Fibroblast of skin of right quadriceps (primary cell): Measurements from ENCODE around the gene GRM4.

ENCODE experiments used
- DNase-seq: peaks from one replicate; pipeline ENCODE4 v3.0.0-alpha.2; 2013

Gene GRM4

DNA sequence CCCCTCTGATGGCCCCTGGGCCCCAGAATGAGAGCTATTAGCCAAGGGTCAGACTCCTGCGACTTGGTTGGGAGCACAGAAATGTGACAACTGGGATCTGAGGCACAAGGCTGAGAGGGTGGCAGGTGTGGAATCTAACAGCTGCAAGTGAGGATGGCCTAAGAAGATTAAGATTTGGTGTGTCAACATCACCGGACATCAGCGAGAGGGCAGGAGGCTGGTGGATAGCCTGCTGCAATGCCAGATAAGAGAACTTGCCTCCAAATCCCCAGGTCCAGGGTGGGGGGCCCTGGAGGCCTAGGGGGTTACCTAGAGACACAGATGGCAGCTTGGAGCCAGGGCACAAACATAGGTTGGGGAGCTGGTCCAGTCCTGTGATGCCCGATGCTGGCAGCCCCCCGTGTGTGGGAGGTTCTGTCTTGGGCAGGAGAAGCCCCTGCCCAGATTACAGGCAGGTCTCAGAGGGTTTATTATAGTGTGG, 155.8 kb downstream of the GRM4 start:
- no peak for DNase-seq

DNA sequence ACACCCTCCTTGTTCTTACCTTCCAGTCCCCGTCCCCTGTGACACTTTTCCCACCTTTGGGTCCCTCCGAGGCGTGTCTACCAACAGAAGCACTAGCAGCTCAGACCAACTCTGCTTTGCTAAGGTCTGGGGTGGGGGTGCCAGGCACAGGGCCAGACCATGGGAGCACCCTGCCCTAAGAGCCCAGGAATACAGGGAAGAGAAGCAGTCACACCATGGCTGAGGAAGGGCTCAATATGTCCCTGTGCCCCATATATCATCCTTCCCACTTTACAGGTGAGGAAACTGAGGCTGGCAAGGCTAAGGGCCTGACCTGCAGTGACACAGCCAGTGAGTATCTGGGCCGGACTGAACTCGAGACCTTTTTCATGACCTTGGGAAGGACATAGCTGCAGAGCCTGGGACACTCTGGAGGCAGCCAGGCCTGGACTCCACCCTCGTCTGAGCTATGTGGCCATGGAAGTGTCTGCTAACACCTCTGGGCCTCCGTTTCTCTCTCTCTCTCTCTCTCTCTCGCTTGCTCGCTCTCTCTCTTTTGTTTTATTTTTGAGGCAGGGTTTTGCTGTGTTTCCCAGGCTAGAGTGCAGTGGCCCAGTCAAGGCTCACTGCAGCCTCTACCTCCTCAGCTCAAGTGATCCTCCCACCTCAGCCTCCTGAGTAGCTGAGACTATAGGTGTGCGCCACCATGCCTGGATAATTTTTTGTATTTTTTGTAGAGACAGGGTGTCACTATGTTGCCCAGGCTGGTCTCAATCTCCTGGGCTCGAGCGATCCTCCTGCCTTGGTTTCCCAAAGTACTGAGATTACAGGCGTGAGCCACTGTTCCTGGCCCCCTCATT, 156.7 kb downstream of the GRM4 start:
- no peak for DNase-seq

DNA sequence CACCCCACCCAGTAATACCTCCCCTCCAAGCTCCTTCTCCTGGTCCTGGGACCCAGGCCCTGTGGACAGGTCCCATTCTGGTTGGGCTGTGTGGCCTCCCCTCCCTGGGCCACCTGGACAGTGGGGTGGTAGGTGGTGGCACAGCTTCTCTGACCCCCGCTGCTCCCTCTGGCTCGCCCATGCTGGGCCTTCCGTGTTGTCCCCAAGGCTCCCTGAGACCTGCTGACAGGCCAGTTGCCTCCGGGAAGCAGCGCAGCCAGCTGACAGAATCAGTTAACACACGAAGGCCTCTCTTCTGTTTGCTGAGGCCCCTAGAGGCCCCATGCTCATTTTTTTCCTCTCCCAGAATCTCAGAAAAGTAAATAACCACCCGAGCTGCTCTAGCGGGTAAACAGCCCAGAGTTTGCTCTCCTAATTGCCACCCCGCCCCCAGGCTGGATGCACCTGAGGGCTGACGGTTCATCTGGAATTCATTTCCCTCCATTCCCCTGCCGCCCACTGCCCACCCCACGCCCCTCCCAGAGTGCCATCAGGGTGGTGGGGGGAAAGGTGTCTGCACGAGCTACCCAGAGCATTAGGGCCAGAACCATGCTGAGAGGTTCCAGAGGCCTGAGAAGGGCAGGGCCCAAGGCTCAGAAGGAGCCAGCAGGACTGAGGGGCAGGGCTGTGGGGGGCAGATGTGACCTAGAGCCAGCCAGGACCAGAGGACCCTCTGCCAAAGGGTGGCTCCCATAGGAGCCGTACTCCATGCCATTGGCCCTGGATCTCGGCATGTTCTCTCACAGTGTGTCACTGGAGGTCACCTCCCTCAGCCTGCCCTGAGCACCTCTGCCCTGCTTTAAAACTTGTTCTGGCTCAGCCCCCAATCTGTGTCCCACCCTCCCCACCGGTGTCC, 157.5 kb downstream of the GRM4 start:
- DNase-seq, result no peak

DNA sequence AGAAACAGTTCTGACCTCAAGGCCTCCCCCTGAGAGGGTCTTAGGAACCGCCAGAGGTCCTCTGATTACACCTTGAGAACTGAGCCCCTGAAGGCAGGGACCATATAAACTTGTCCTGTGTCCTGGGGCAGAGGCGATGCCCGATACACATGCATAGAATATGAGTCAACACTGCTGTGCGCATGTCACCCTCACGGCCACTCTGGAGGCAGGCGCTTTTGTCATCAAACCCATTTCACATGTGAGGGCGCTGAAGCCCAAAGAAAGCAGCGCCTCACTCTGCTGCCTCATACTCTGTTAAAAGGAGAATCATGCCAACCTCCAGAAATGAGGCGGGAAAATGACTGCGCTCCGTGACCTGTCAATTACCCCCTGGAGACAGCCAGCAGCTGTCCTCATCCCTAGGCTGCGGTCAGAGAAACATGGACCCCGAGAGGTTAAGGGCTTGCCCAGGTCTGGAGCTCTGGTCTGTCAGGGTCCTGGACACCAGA, 158.3 kb downstream of the GRM4 start:
- DNase-seq, result no peak

DNA sequence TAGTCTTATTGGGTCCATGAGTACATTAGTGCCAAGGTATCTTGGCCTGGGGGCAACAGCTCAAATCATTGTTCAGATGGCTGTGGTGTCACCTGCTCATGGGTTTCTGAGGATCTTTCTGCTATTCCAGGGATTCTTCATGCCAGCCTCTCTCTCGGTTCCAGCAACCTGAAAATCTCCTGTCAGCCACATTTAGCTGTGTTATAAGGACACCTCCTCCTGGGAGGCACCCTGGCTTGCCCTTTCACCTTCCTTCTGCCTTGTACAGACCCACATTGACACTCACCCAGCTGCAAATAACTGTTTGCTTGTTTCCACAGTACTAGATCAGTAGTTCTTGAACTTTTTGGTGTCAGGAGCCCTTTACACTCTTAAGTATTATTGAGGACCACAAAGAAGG, 159.9 kb downstream of the GRM4 start:
- DNase-seq, result no peak

DNA sequence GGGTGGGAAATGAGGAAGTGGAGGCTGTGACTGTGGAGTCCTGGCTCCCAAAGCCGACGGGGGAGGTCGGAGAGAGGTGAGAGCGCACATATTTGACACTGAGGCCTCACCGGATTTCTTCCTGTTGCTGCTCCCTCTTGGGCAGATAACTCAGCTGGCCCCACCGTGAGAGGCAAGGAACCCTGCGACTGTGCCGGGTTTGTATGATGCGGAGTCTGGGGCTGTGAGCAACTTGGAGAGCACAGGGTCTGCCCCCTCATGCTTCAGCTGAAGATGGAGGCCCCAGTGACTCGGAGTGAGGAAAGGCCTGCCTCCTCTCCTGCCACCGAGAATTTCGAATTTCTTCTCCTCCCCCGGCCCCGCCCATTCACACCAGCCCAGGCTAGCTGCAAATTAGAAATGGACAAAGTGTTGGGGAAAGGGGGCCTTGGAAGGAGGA, 160.6 kb downstream of the GRM4 start:
- no peak for DNase-seq

DNA sequence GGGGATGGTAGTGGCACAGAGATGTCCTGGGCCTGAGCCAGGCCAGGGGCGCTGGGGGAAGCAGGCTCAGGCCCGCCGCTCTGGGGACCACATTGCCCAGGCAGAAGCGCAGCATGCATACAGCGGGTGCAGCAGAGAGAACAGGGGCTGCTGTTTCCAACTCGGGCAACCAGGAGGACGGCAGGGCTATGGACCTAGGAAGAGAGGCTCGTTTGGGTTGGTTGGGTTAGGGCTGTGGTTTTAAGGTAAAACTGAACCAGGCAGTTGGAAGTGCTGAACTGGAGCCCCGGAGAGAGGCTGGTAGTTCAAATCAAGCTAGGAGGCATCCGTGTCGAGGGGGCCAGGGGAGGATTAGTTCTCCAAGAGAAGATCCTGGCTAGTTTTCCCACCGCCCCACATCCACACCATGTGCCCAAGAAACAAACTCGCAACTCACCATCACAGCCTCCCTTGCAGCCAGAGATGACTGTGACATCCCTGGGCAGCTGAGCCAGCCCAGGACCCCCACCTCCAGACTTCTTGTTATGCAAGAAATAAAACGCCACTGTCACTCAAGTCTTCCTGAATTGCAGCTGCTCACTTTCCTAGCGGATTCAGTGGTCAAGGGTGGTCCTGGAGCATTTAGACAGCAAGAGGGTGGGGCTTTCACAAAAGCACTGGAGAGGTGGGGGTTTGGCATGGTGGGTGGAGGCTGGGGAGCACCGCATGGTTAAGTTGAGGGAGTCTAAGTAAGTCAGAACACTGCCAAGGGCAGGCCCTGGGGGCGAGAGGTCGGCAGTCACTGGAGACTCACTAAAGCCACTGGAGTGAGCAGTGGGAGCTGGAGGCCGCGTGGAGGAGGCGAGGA, 161.2 kb downstream of the GRM4 start:
- DNase-seq, result no peak

DNA sequence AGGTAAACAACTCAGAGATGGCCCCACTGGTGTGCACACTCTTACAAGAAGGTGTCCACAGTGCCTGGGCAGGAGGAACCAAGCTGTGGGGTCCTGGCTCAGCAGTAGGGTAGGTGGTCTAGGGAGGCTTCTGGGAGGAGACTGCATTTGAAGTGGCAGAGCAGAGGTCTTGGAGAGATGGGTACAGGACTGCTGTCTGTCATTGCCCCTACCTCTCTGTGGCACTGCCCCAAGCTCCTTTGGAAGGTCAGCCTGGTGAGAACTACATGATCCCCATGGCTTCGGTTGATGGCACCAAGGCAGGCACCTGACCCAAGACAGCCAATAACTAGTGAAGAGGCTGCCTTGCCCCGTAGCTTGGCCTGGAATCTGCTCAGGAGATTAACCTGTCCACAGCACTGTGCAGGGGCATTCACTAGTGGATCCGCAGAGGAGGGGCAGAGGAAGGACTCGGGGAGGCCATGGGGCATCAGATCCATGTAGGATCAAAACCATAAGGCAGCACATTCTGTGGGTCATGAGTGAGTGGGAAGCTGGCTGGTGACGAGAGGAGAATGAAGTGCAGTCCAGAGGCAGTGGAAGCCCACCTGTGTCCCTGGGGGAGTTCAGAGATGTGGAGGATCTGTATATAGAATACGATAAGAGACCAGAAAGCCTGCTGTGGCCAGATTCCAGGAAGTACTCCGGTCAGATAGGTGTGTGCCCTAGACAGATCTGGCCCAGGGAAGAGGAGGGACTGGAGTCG, 162.0 kb downstream of the GRM4 start:
- DNase-seq, result no peak

DNA sequence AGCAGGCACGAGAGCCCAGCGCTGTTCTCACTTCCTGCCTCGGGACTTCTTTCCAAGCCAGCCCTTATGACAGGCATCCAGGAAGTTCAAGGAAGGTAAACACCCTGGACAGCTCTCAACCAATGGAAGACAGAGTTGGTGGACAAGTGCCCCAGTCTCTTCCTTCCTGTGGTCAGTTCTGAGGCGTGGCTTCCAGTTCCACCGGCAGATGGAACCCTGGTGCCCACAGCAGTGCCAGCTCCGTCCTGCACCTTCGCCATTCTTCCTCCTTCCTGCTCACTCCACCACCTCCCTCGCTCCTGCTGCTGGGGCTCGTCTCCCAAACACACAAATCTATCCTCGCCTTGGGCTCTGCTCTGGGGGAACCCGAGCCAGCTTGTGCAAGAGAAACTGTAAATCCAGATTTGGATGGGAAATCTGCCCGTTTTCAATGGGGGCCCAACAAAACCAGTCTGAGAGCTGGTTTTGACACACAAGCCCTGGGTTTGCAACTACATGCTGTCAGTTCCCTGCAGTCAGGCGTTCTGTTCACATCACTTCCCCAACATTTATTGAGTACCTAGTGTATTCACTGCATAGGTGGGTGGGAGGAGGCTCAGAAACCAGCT, 162.7 kb downstream of the GRM4 start:
- DNase-seq, result no peak

DNA sequence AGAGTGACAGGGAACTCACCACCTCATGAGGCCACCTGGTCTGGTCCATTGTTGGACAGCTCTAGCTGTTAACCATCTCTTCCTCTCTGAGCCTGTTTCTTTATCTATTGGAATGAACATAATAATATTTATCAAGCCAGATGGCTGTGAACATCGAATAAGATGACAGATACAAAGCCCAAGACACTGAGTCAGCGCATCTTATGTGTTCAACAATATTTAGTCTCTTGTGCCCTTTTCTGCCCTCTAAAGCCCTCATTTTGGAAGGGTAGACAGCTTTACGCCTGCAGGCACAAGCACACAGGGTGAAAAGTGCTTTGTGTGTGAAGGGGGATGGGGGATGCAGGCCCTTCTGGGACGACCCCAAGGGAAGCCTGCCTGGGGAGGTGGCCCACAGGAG, 164.0 kb downstream of the GRM4 start:
- DNase-seq, result no peak

DNA sequence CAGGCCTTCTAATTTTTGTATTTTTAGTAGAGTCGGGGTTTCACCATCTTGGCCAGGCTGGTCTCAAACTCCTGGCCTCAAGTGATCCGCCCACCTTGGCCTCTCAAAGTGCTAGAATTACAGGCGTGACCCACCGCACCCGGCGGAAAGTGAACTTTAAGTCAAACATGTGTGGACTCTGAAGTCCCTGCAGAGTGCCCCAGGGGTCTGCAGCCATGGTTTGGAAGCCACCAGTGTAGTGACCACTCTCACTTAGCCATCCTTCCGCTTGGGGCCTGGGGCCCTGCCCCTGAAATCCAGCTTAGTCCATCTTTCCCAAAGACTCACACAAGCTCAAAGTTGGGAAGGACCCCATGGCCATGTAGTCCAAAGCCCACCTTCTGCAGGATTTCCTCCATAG, 164.5 kb downstream of the GRM4 start:
- no peak for DNase-seq

DNA sequence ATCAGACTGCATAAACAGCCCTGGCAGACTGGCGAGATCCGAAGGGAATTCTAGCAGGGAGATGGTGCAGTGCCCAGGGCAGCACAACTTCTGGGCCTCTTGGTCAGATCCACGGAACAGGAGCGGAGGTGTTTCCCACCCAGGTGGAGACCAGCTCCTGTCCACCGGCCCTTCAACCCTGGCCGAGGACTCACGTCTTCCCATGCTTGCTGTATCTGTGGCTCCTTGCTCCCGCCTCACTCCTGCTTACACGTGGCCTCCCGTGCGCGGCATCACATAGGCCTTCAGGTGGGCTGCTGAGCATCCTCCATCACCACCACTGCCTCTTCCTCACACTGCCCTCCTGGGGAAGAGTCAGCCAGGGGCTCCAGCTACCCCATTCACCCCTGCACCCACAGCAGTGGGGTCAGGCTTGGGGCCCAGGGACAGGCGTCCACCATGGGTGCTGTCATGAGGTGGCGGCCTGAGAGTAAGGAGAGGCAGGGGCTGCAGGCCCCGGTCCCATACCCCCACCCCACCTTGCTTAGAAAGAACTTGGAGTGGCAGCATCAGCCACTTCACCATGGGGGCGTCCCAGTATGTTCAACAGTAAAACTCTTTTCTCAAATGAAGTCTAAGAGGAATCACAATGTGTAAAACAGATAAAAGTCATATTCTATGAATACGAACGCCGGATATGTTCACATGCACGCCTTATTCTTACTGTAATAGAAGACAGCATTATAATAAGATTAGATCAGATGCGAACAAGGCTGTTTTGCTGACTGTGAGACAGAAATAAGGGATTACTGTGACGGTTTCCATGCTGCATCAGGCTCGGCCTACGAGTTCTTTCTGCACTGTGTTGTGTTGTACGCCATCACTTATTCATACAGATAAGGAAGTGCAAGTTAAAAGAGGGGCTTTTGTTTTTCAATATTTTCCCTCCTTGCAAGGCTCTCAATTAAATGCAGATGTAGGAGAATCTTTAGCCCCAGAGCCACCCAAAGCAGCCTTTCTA, 165.4 kb downstream of the GRM4 start:
- DNase-seq, result no peak

DNA sequence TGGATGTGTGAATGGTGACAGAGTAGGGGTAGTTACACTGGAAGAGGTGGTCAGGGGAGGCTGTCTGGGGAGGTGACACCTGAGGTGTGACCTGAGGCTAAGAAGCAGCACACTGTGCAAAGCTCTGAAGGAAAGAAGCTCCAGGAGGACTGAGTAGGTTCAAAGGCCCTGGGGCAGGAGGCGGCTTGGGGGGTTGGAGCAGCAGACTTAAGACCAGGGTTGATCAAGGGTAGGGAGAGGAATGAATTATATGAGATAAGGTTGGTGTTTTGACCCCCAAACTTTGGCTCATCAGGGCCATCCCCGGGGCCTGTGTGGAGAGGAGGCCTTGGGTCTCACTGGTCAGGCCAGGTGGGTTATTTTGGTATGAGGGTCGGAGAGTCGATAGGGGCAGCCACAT, 166.1 kb downstream of the GRM4 start:
- no peak for DNase-seq

DNA sequence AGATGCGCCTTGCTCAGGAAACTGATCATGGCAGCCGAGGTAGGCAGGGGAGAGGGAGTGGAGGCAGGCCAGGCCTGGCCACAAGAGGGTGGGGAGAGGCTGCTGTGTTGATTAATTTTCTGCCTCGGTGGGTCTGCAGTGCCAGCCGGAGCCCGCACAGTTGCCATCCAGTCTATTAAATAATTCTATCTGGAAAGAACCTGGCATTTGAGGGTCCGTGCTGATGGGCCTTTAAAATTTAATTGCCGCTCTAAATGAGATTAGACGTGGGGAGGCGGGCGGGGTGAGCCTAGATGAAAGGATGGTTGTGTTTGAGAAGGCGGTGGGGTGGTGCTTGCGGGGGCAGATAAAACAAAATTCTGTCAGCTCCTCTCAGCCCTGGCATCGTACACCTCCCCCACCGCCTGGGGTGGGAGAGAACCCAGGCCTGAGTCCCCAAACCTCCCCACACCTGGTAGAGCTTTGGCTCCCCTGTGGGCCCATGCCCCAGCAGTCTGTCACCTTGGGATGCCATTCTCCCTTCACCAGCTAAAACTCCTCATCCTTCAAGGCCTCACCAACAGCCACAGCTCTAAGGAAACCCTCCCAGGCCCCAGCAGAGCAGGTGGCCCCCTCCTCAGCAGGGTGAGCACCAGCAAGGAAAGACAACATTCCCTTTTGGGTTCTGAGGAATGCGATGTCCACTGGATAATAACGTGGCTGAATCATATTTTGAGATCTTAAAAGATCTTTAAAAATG, 167.3 kb downstream of the GRM4 start:
- no peak for DNase-seq

DNA sequence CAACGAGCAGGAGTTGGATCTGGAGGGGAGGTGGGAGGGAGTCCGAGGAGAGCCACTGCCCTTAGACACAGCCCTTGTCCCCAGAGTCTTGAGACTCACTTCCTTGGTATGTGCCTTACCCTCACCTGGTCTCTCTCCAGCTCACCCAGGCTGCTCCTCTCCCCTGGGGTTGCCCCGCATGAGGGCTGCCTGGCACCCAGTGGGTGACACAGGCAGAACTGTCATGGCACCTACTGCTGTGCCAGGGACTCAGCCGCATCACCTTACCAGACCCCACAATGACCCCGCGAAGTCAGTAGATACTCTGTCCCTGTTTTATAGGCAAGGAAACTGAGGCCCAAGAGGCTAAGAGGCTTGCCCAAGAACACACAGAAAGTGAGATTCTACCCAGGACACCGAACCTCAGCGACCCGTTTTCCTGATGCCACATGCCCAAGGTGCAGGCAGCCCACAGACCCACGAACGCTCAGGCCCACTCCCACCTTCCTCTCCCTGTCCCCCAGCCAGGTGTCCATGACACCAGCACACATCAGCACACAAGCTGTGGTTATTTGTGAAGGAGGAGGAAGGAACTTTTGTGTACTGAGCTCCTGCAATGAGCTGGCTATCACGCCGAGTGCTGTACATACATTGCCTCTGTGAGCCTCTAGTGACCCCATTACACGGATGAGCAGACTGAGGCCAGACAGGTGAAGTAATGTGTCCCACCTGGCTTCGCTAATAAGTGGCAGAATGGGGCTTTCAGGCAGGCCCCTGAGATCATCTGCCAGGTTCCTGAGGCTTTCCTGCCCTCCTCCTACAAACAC, 168.1 kb downstream of the GRM4 start:
- DNase-seq, result no peak

DNA sequence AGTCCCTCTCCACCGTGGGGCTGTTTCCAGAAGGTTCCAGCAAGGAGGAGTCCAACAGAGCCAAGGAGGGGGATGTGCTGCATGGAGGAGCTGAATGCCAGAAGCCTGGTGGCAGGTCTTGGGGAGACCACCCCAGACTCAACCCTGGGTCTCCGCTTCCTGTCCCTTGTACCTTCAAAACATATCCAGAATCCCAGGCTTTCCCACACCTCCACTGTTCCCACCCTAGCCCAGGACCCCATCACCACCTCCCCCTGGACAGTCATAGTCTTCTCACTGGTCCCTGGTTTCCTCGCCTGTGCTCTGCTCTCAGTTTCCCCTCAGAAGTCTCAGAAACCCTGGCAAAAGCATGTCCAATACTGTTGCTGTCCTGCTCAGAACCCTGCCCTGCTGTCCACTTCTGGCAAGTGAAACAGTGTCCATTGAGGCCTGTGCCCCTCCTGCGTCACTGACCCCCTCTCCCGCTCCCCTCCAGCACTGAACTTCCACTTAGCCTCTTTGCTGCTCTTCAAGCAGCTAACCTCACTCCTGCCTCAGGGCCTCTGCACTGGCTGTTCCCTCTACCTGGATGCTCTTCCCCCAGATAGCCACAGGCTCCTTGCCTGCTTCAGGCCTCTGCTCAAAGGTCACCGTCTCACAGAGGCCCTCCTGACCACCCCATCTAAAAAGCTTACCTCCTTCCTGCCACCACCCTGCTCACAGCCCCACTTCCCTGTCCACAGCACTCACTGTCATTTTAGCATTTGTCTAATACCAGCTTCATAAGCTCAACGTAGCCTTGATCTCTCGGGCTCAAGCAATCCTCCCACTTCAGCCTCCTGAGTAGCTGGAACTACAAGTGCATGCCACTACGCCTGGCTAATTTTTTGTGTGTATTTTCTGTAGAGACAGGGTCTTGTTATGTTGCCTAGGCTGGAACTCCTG, 169.2 kb downstream of the GRM4 start:
- no peak for DNase-seq

DNA sequence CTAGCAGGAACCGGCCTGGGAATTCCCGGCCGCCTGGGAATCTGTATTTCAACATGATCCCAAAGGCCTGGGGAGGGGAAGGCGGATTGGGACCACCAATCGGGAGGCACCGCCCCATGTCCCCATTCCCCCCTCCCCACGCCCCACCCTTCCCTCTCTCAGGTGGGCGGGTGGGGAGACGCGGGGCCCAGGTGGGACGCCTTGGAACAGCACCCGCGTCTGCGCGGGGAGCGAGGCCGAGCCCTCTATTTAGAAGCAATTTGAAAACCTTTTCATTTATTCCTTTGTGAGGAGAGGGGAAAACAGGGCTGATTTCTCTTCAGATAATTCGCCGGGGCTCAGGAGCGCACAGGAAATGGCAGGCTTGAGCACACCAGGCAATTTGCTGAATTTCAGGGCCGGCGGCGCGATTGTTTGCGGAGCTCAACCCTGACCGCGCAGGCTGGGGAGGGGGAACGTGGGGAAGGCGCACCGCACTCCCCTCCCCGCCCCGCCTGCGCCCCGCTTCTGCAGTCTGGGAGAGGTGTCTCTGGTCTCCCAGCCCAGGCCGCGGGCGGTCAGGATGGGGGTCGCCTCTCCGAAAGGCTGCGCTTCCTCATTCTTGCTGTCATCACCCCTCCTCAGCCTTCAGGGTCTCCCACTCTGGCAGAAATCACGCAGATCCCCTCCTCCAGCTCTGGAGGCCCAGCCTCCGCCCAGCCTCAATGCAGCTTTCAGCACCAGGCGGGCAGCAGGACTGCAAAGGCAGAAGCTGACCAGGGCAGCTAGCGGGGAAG, 170.0 kb downstream of the GRM4 start:
- DNase-seq, result no peak
